HG03469 (cell line): Measurements from ENCODE around the gene PPL.
"Not testable (repeated sequence)": the region's sequence is repeated elsewhere in the genome, so short reads cannot be mapped to it uniquely, and the experiment has no call there.

Source experiments
- ATAC-seq: cut with Tn5 transposase; IDR thresholded peaks from one replicate; pipeline ENCODE4 v1.9.1; 2021; ENCODE audit warnings: mild to moderate bottlenecking, moderate library complexity, moderate number of reproducible peaks; ENCODE audit not compliant: unreplicated experiment

Gene PPL

GRCh38 chr16:4913130-4913773 is 23.7 kb downstream of the PPL start:
- ATAC-seq, result no peak

GRCh38 chr16:4911970-4912386 is 25.0 kb downstream of the PPL start:
- no peak for ATAC-seq

- ATAC-seq, result no peak
Observed at GRCh38 chr16:4910828-4911227, 26.1 kb downstream of the PPL start.

DNA sequence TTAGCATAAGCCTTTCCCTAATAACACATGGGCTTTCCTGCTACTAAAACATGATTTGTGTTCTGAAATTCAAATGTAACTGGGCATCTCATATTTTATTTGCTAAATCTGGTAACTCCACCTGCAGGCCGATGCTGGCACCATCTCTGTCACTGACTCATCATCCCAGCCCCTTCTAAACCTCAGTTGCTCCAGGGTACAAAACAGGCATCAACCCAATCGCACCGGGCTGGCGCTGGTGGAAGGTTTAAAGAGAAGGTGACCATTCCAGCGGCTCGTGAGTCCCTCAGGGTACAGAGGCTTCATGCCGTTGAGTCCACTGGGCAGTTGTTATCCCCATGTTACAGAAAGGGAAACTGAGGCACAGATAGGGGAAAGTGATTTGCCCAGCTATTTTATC is 27.1 kb downstream of the PPL start:
- ATAC-seq, result no peak

GRCh38 chr16:4908854-4909401 is 28.0 kb downstream of the PPL start:
- no peak for ATAC-seq

- no peak for ATAC-seq
Observed at GRCh38 chr16:4904942-4905615, 31.9 kb downstream of the PPL start.

DNA sequence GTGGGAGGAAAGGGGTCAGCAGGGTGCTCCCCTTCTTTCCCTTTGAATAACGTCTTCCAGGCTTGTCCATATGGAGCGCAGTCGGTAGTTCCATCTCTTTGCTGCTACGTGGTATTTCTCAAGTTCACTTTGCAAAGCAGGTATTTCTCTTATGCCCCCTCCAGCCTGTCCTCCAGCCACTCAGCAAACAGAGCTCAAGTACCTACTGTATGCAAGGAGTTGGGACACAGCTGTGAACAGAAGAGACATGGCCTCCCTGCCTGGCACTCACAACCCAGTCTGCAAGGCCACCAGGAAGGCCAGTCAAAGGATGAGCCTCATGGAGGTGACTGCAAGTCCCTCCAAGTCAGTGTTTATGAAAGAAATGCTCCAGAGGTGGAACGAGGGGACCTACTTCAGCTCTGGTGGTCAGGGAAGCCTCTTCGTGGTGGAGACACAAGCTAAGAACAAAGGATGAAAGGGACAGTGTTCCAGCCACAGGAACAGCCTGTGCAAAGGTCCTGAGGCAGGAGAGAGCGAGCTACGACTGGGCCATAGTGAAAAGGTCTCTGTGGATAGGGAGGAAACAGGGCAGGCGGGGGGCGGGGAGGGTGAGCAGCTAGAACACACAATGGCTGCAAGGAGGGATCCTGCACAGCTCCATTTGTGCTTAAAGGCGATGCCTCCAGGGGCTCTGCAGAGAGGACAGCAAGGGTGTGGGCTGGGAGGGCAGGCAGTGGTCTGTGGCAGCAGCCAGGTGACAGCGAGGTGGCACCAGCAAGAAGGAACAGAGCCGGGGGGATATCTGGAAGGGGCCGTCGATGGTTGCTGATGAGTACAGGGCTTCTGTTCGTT is 32.6 kb downstream of the PPL start:
- ATAC-seq, result no peak

DNA sequence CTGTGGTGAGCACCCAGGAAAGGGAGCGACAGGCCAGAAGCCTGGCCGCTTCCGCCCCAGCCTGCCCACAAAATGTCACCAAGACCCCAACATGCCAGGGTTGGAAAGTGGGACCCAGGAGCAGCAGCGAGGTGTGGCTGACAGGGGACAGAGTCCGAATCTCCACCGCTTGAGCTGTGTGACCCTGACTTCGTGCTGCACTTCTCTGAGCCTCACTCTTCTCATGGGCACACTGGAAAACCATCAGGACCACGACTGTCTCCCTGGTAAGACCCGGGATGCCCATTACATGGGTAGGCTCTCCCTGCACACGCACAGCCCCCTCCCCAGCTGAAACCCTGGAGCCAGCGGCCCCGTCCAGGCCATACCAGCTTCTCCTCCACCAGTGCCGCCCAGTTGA is 34.9 kb downstream of the PPL start:
- no peak for ATAC-seq

DNA sequence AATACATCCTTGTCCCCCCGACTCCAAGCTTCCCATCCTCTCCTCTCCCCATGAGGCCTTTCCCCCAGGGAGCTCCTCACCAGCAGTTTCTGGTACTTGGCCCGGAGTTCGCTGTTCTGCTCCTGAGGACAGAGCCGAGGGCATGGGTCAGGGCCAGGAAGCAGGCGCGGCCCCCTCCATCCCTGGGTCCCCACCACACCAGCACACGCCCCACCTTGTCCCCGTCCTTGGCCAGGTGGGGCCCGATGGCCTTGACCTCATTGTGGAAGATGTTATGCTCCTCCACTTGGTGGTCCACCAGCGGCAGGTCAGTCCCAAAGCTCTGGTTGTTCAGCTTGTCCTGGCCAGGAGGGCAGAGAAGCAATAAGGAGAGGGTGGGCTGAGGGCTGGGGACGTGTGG is 36.2 kb downstream of the PPL start:
- ATAC-seq, result no peak

DNA sequence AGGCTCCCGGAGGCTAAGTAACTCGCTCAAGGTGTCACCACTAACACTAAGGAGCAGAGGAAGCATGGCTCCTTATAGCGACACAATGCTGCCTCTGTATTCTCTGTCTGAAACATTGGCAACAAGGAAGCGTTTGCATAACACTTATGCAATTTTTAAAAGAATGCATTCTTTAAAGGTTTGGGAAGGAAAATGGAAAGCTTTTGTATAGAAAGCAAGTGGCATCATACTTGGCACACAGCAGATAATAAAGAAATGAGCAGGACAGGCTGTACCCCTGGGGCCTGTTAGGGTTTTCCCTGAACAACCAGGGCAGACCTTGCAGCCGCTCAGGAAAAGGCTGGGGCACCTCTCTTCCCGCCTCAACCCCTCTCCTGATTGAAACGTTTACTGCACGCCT is 36.9 kb downstream of the PPL start:
- no peak for ATAC-seq

DNA sequence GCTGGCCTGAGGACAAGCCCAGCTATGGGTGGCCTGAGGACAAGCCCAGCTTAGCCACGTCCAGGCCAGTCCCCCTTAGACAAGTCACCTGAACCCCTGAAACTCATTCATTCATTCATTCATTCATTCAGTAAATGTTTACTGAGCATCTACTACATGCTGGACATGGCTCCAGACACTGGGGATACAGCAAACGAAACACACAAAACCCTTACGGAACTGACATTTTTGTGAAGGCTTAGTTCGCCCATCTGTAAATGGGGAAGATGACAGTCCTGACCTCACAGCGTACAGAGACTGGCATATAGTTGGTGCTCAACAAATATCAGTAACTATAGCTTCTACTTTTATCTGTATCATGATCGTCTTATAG is 37.5 kb downstream of the PPL start:
- ATAC-seq, result no peak

DNA sequence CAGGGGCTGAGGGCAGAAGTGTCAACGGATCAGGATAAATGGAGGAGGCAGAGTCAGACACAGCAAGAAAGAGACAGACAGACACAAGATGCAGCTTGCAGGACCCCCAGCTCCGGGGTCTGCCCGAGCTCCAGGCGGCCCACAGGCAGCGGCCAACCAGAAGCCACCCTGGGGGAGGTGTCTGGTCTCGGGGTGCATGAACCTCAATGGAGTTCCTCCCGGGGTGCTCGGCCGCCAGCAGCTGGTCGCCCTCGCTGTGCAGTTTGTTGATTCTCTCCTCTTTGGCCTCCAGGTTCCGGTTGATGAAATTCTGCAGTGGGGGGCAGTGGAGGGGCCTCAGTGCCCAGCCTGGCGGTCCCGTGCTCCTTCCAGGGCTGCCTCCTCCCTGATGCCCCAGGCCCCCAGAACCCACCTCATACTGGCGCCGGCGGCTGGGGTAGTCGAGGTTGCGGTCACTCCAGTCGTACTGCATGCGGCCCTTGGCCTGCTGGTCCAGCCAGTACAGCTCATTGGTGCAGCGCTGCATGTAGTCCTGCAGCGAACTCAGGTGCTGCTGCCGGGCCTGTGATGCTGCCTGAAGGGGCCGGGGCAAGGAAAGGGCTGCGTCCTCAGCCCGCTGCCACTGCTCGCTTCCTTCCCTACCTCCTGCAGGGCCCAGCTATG is 38.0 kb downstream of the PPL start:
- no peak for ATAC-seq

GRCh38 chr16:4897328-4897727 is 39.6 kb downstream of the PPL start:
- no peak for ATAC-seq

- not testable (repeated sequence) for ATAC-seq
Observed at GRCh38 chr16:4896761-4897160, 40.2 kb downstream of the PPL start.

GRCh38 chr16:4895366-4895765 is 41.6 kb downstream of the PPL start:
- no peak for ATAC-seq

GRCh38 chr16:4894276-4895150 is 42.4 kb downstream of the PPL start:
- no peak for ATAC-seq

DNA sequence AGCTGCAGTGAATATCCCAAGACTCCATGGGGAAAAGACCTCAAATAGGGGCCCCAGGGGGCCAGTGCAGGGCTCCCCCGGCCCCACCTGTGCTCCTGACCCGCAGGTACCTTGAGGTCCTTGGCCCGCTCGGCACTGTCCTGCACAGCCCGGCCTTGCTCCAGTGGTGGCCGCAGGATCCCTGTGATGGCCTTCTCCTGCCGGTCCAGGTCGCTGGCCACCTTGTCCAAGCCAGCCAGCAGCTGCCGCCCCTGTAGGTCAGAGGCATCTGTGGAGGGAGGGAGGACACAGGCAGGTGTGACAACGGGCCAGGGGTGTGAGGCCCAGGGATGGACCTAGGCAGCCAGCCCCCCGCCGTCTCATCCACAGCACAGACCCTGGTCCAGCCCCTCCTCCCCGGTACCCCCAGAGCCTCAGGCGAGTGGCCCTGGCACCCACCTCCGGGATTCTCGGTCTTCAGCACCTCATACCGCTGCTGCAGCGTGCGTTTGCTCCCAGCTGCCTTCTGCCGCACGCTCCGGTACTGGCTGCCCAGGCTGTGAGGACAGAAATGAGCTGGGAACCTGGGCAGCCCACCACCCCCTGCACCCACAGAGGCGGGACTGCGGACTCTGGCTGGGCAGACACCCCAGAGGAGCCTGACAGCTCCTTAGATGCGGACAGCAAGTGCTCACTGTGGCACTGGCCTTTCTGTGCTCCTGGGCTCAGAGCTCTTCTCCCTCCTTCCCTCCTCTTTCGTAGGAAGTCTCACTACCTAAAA is 43.7 kb downstream of the PPL start:
- ATAC-seq, result no peak

DNA sequence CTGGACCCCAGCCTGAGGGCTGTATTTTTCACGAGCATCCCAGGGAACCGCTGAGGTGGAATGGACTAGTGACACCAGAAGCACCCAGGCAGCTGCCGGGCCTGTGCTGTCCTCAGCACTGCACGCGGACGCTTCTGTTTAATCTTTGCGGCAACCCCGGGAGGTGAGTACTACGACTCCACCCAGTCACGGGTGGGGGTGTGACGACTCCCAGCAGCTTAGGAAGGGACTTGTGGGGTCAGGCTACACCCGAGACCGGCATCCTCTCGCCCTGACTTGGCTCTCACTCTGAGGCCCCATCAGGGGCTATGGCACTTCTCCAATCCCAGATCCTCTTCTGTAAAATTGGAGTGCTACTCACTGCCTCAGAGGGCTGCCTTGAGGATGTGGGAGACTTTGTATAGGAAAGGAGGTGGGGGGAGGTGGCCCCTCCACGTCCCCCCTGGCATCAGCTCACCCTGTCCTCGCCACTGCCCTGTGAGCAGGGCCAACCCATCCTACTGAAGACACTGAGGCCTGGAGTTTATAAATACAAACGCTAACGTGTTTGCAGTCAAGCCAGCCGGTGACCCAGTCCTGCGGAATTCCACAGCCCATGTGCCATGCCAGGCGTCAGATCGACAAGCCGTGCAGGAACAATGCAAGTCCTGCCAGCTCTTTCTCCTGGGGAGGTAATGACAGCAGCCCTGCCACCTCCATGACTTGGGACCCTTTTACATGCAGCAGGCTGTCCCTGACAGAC is 44.4 kb downstream of the PPL start:
- ATAC-seq, result no peak

GRCh38 chr16:4891886-4892216 is 45.1 kb downstream of the PPL start:
- ATAC-seq, result no peak
